Common myeloid progenitor, CD34-positive (primary cell): ENCODE results near the gene TCOF1.

ENCODE experiments used
- CTCF ChIA-PET: fragments of 350-600 bp; sonication (Branson Sonifier 250); formaldehyde crosslinking; loops from one replicate; lab custom pipeline; 2021; ENCODE audit warnings: antibody characterized with exemption; lab: Charles Lee
- POLR2A ChIA-PET: fragments of 350-600 bp; sonication (Branson Sonifier 250); formaldehyde crosslinking; loops from one replicate; lab custom pipeline; 2021; ENCODE audit warnings: antibody characterized with exemption; lab: Charles Lee
- DNase-seq, 3 donors: peaks; one replicate each; pipeline versions ENCODE4 v3.0.0 to v3.0.0-alpha.2; 2013
- H3K27ac ChIP-seq, 2 experiments: 1 replicate in 1 of 2; 2 replicates in 1 of 2; pipeline ENCODE4 v1.7.0; 2013; ENCODE audit warnings: inconsistent platforms in 2 of 2, low read length in 2 of 2, mild to moderate bottlenecking in 2 of 2, low read depth in 1 of 2, moderate library complexity in 1 of 2; ENCODE audit not compliant: severe bottlenecking in 2 of 2, insufficient read depth in 1 of 2, poor library complexity in 1 of 2
- H3K27me3 ChIP-seq, 5 experiments: replicated peaks in 2 of 5; 1 replicate in 3 of 5; 2 replicates in 2 of 5; pipeline versions ENCODE4 v1.6.1 to v1.7.0; 2013; ENCODE audit warnings: low read length in 4 of 5, mild to moderate bottlenecking in 2 of 5, moderate library complexity in 2 of 5, inconsistent platforms in 1 of 5; ENCODE audit not compliant: insufficient read depth in 5 of 5, control insufficient read depth in 4 of 5
- H3K36me3 ChIP-seq, 4 experiments: 1 replicate in 2 of 4; 2 replicates in 2 of 4; pipeline versions ENCODE4 v1.6.1 to v1.7.0; 2013; ENCODE audit warnings: low read length in 3 of 4, control low read depth in 1 of 4, mild to moderate bottlenecking in 1 of 4; ENCODE audit not compliant: control insufficient read depth in 4 of 4, insufficient read depth in 4 of 4
- H3K4me1 ChIP-seq, 4 experiments: 1 replicate in 3 of 4; 2 replicates in 1 of 4; pipeline versions ENCODE4 v1.6.1 to v1.7.1; 2013; ENCODE audit warnings: low read length in 3 of 4, mild to moderate bottlenecking in 3 of 4, control low read depth in 1 of 4, inconsistent platforms in 1 of 4, moderate library complexity in 1 of 4; ENCODE audit not compliant: control insufficient read depth in 4 of 4, insufficient read depth in 4 of 4; ENCODE audit errors: control extremely low read depth in 1 of 4
- H3K4me3 ChIP-seq, 7 experiments: 1 replicate in 4 of 7; 2 replicates in 3 of 7; pipeline versions ENCODE4 v1.5.1 to v1.7.0; 2013; ENCODE audit warnings: mild to moderate bottlenecking in 7 of 7, low read length in 6 of 7, moderate library complexity in 6 of 7, inconsistent platforms in 2 of 7, low read depth in 2 of 7, control low read depth in 1 of 7; ENCODE audit not compliant: insufficient read depth in 4 of 7, control insufficient read depth in 1 of 7; ENCODE audit errors: extremely low read depth in 1 of 7
- H3K9me3 ChIP-seq, 5 experiments: 1 replicate in 4 of 5; 2 replicates in 1 of 5; pipeline versions ENCODE4 v1.6.1 to v1.7.1; 2013; ENCODE audit warnings: low read length in 4 of 5, mild to moderate bottlenecking in 2 of 5, inconsistent platforms in 1 of 5, low read depth in 1 of 5, moderate library complexity in 1 of 5; ENCODE audit not compliant: control insufficient read depth in 4 of 5, insufficient read depth in 2 of 5; ENCODE audit errors: control extremely low read depth in 1 of 5
- WGBS: methylation state at CpG from one replicate; pipeline ENCODE4 v1.1.5; 2013; ENCODE audit not compliant: insufficient coverage; 5-methylcytosine and 5-hydroxymethylcytosine counted together

TCOF1 gene

GRCh38 chr5:150374651-150375050, 17.2 kb downstream of the TCOF1 start:
- Histone ChIP-seq H3K4me3 (no peak overlapping the region), H3K27ac (no peak overlapping the region), H3K27me3 (no peaks in the 10 kb centered on the region), H3K36me3 (peaks cover 12 to 100% (median 88%) of the 10 kb centered on the region in 4 experiments), H3K4me1 (no peaks in the 10 kb centered on the region), H3K9me3 (no peaks in the 10 kb centered on the region)
- WGBS: 92% methylated on average over 7 of the region's 11 CpGs
- POLR2A ChIA-PET: no interaction called here
- CTCF ChIA-PET: interaction anchor here (1.6 kb wide), 1 partner anchor 12 kb away, joined by 4 read pairs; no protein-coding TSS in a partner anchor
- no peak for DNase-seq

DNA sequence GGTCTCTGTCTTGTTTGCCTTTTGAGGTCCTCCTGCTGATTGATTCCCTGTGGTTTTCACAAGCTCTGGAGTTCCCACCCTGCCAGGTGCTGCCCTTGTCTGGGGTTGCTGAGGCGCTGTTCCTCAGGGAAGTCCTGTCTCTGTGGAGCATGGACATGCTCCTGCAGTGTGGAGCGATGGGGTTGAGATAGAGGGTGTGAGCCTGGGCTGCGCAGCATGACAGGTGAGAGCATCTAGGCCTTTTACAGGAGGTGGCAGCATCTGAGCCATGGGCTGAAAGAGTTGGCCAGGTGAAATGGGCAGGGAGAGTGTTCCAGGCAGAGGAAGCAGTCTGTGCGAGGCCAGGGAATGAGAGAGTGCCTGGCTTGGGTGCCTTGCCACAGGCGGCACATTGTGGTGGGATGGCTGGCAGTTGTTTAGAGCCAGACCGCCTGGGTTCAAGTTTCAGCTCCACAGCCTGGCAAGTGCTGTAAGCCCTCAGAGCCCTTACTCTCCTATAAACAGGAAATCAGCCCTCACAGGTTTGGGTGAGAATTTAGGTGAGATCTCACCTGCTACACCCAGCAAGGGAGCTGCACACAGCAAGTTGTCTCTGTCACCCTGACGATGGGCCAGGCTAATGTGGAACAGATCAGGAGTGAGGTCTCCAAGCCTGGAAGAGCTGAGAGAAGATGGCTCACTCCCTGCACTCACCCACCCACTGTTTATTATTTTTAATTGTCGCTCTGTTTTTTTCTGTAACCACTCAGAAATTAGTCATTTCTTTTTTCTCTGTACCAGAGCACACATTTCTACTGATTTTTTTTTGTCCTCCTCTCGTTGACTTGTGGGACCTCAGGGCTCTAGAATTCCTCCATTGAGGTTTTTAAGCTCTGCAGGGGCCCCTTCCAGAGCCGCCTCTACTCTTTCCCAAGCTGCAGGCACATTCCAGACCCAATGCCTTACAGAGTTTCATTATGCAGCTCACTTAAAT, 19.6 kb downstream of the TCOF1 start:
- H3K4me1 ChIP-seq: no peaks in the 10 kb centered on the region
- no peak overlapping the region for H3K4me3 ChIP-seq
- peaks cover 21 to 98% (median 86%) of the 10 kb centered on the region in 4 experiments for H3K36me3 ChIP-seq
- ChIA-PET CTCF (interaction anchor here (1.0 to 1.8 kb wide), 4 partner anchors 13 to 34 kb away, joined by 3 to 4 read pairs (median 3); no protein-coding TSS in a partner anchor), POLR2A (interaction anchor here (1.0 kb wide), 1 partner anchor 9 kb away, joined by 4 read pairs; no protein-coding TSS in a partner anchor)
- no peaks in the 10 kb centered on the region for H3K27me3 ChIP-seq
- no peak overlapping the region for H3K27ac ChIP-seq
- DNase-seq: no peak
- 95% methylated on average over 8 of the region's 10 CpGs for WGBS
- no peaks in the 10 kb centered on the region for H3K9me3 ChIP-seq

GRCh38 chr5:150377964-150378694, 20.6 kb downstream of the TCOF1 start:
- no peak for DNase-seq
- POLR2A ChIA-PET: interaction anchor here (0.6 to 1.3 kb wide), 5 partner anchors 8 to 21 kb away, joined by 3 to 4 read pairs (median 3); no protein-coding TSS in a partner anchor

DNA sequence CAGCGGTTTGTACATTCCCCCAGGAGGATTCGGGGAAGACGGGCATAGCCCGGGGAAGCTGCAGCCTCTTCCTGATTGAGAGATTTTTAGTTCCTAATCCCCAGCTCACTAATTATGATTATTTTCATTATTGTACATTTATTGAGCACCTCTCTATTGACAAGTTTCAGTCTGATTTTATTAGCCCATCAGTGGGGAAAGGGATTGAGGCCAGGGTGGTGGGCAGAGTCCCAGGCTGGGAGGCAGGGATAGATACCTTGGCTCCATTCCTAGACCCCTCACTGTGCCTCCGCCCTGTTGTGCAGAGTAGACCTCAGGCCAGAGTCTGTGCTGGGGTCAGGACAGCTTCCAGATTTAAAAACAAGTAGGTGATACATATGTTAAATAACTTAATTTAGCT, 27.2 kb downstream of the TCOF1 start:
- CTCF ChIA-PET: interaction anchor here (1.3 to 4.2 kb wide), 2 partner anchors 13 to 36 kb away, joined by 3 to 39 read pairs; no protein-coding TSS in a partner anchor
- H3K27ac ChIP-seq: no peak overlapping the region
- H3K9me3 ChIP-seq: no peaks in the 10 kb centered on the region
- H3K4me1 ChIP-seq: peaks cover 0 to 7% (median 2%) of the 10 kb centered on the region in 4 experiments
- H3K36me3 ChIP-seq: peaks cover 22 to 95% (median 79%) of the 10 kb centered on the region in 4 experiments
- POLR2A ChIA-PET: no interaction called here
- no peak for DNase-seq
- WGBS: 100% methylated on average over 1 of the region's 5 CpGs
- no peaks in the 10 kb centered on the region for H3K27me3 ChIP-seq
- H3K4me3 ChIP-seq: no peak overlapping the region

More at GRCh38 chr5:150377964-150378694, 20.6 kb downstream of the TCOF1 start:
- no peaks in the 10 kb centered on the region for H3K4me1 ChIP-seq
- H3K27me3 ChIP-seq: no peaks in the 10 kb centered on the region
- no peak overlapping the region for H3K27ac ChIP-seq
- H3K36me3 ChIP-seq: peaks cover 18 to 98% (median 87%) of the 10 kb centered on the region in 4 experiments
- CTCF ChIA-PET: interaction anchor here (0.9 to 1.8 kb wide), 4 partner anchors 13 to 33 kb away, joined by 3 to 4 read pairs (median 4); no protein-coding TSS in a partner anchor
- no peak overlapping the region for H3K4me3 ChIP-seq
- H3K9me3 ChIP-seq: no peaks in the 10 kb centered on the region
- WGBS: 95% methylated on average over 4 of the region's 5 CpGs

DNA sequence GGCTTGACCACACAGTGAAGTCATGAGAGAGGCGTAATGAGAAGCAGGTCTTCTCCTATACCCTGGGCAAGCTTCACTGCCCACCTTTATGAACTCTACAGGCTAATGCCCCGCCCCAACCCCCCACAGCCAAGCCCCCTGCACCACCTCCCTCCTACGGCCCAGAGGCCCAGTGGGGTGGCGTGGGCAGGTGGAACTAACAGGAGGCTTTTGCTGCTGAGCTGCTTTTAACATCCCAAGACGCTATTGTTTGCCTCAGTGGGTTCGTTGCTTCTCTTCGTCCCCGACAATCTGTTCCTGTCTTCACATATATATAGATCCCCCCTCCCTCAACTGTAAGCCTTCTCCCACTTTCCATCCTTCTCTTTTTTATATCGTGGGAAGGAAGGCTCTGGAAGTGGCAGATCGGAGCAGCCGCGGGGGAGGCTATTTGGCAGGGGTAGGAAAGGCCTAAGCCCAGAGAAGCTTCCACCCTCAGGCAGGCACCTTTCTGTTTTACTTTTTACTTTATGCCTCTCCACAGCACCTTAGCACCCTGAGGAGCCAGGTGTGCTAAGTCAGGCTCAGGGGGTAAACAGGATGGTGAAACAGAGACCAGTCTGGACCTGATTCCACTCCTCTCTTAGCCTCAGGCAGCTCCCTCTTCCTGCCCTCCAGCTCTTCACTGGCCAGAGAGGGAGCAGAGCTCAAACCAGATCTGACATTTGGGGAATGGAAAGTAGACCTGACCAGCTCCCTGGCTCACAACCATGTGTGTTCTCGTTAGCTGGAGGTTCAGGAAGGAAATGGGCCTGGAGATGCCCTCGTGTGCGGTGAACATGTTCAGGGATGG, 28.7 kb downstream of the TCOF1 start:
- H3K9me3 ChIP-seq: no peaks in the 10 kb centered on the region
- 51% methylated on average over 5 of the region's 15 CpGs for WGBS
- peaks cover 0 to 7% (median 2%) of the 10 kb centered on the region in 4 experiments for H3K4me1 ChIP-seq
- no peaks in the 10 kb centered on the region for H3K27me3 ChIP-seq
- peaks cover 21 to 95% (median 80%) of the 10 kb centered on the region in 4 experiments for H3K36me3 ChIP-seq
- no peak overlapping the region for H3K4me3 ChIP-seq
- DNase-seq: peak in 2 of 3 donors; percentile 26 to 35
- ChIA-PET CTCF (interaction anchor here (0.6 to 4.2 kb wide), 7 partner anchors 12 to 163 kb away, joined by 3 to 39 read pairs (median 3); no protein-coding TSS in a partner anchor), POLR2A (interaction anchor here (0.6 to 0.9 kb wide), 2 partner anchors 8 to 25 kb away, joined by 3 to 4 read pairs; no protein-coding TSS in a partner anchor)
- H3K27ac ChIP-seq: no peak overlapping the region
